Upper lobe of left lung (tissue), 4 donors: ENCODE results near the gene VLDLR.

Experiments
- EP300 ChIP-seq, 4 donors: sonication (generic); formaldehyde crosslinking; IDR thresholded peaks; one replicate each; pipeline ENCODE4 v1.5.1; 2017; ENCODE audit warnings: antibody characterized with exemption in 4 of 4, control low read depth in 2 of 4
- POLR2A ChIP-seq, 4 donors: fragments of 450-650 bp; IDR thresholded peaks; one replicate each; pipeline ENCODE4 v1.5.1; 2016 to 2017; ENCODE audit warnings: antibody characterized with exemption in 4 of 4, mild to moderate bottlenecking in 2 of 4
- POLR2AphosphoS5 ChIP-seq, 2 donors: sonication (generic); formaldehyde crosslinking; IDR thresholded peaks; one replicate each; pipeline ENCODE4 v1.5.1; 2017; ENCODE audit warnings: antibody characterized with exemption in 2 of 2
- TF ChIP-seq, protein P1 (sequence below), 6 experiments: fragments of 450-650 bp in 4 of 6; fragments of 200-600 bp in 2 of 6; sonication (generic) in 2 of 6; IDR thresholded peaks; one replicate each; pipeline ENCODE4 v1.5.1; 2016 to 2019; ENCODE audit warnings: antibody characterized with exemption in 6 of 6

DNA sequence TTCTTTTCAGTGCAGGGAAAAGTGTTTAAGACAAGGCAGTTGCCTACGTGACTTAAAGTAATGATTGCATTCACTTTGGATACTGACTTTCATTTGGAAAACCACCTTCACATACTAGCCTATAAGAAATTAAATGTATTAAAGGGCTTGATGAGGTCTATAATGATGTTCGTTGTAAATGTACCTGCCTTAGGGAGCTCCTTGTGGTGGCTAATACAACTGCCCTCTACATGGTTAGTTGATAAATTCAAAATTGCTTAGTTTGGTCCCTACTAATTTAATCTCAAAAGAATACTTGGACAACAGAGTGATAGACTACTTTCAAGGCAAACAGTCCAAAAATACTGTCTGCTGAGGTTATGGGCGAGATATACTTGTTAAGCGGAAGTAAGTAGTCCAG is 3.8 kb downstream of the VLDLR start:
- TF ChIP-seq, protein P1, sequence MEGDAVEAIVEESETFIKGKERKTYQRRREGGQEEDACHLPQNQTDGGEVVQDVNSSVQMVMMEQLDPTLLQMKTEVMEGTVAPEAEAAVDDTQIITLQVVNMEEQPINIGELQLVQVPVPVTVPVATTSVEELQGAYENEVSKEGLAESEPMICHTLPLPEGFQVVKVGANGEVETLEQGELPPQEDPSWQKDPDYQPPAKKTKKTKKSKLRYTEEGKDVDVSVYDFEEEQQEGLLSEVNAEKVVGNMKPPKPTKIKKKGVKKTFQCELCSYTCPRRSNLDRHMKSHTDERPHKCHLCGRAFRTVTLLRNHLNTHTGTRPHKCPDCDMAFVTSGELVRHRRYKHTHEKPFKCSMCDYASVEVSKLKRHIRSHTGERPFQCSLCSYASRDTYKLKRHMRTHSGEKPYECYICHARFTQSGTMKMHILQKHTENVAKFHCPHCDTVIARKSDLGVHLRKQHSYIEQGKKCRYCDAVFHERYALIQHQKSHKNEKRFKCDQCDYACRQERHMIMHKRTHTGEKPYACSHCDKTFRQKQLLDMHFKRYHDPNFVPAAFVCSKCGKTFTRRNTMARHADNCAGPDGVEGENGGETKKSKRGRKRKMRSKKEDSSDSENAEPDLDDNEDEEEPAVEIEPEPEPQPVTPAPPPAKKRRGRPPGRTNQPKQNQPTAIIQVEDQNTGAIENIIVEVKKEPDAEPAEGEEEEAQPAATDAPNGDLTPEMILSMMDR (IDR thresholded peaks at IDR 0.05): no peak
- TF ChIP-seq POLR2AphosphoS5 (IDR thresholded peaks at IDR 0.05) (no peak), EP300 (IDR thresholded peaks at IDR 0.05) (no peak), POLR2A (IDR thresholded peaks at IDR 0.05) (no peak)
